HEK293 (cell line): ENCODE results near the gene CLCF1.

Experiments
- BCL11A ChIP-seq: fragments of 450-650 bp; formaldehyde crosslinking; IDR thresholded peaks from 2 replicates; pipeline ENCODE4 v1.5.1; 2016; ENCODE audit warnings: low read depth, missing biosample characterization, missing genetic modification characterization
- CTCF ChIP-seq: fragments of 450-650 bp; formaldehyde crosslinking; IDR thresholded peaks from 2 replicates; pipeline ENCODE4 v1.5.1; 2016; ENCODE audit warnings: missing biosample characterization, missing genetic modification characterization
- PATZ1 ChIP-seq: fragments of 450-650 bp; formaldehyde crosslinking; IDR thresholded peaks from 2 replicates; pipeline ENCODE4 v1.5.1; 2016; ENCODE audit warnings: missing biosample characterization, missing genetic modification characterization
- ZNF266 ChIP-seq: fragments of 450-650 bp; formaldehyde crosslinking; IDR thresholded peaks from 2 replicates; pipeline ENCODE4 v1.5.1; 2016; ENCODE audit warnings: missing biosample characterization, missing genetic modification characterization, low read depth
- ZNF629 ChIP-seq: fragments of 450-650 bp; formaldehyde crosslinking; IDR thresholded peaks from 2 replicates; pipeline ENCODE4 v1.5.1; 2017; ENCODE audit warnings: missing biosample characterization, missing genetic modification characterization

- TF ChIP-seq CTCF (no peak), BCL11A (tag by site-specific recombination) (no peak), ZNF266 (tag by site-specific recombination) (no peak), ZNF629 (tag by site-specific recombination) (no peak), PATZ1 (tag by site-specific recombination) (no peak)
These were observed 44.0 kb upstream of the CLCF1 start for GRCh38 chr11:67417425-67417824.
